Measurements from ENCODE around the gene TRABD2B.

- TF ChIP-seq CTCF (IDR thresholded peaks at IDR 0.05) (no peak), ERG (CRISPR knock-in tag; IDR thresholded peaks at IDR 0.05) (no peak), ZNF416 (CRISPR knock-in tag; IDR thresholded peaks at IDR 0.05) (no peak), USF2 (CRISPR knock-in tag; IDR thresholded peaks at IDR 0.05) (no peak), FOXJ3 (CRISPR knock-in tag; IDR thresholded peaks at IDR 0.05; ENCODE audit: borderline replicate concordance) (no peak)
Observed at GRCh38 chr1:47969478-47969877, 27.7 kb downstream of the TRABD2B start.

Data from WTC11 (cell line).